HCT116 (cell line): Measurements from ENCODE around the gene UVRAG. TPM values are rescaled to one million over a fixed set of nuclear protein-coding genes. Genes with fewer than 3 reads are reported as not detected.

ENCODE experiments used
- ATAC-seq: fragments of 200-7000 bp; cut with Tn5 transposase; 2 replicates; pipeline ENCODE4 v1.9.1; 2020; ENCODE audit warnings: mild to moderate bottlenecking, moderate library complexity
- BruUV-seq: library from RNA; stranded (reverse); fragments of 400-500 nt; replicated peaks from 2 replicates; lab custom pipeline; 2021; lab: Mats Ljungman, UMichigan
- CTCF ChIA-PET: fragments of 300-600 bp; sonication (Branson Sonifier 250); formaldehyde crosslinking; loops from one replicate; lab custom pipeline; 2021; ENCODE audit warnings: antibody characterized with exemption; lab: Charles Lee
- POLR2A ChIA-PET: fragments of 300-600, 350-600 bp; sonication (Branson Sonifier 250); formaldehyde crosslinking; loops from one replicate; lab custom pipeline; 2021; ENCODE audit warnings: antibody characterized with exemption; lab: Charles Lee
- RAD21 ChIA-PET, 2 experiments: fragments of 300-600 bp; sonication (Branson Sonifier 250); formaldehyde crosslinking; loops; one replicate each; lab custom pipeline; 2023; ENCODE audit warnings: low total read pairs in 2 of 2; ENCODE audit not compliant: uncharacterized antibody in 2 of 2, unreplicated experiment in 2 of 2, low non-redundant PET in 1 of 2; lab: Charles Lee
- DNase-seq: peaks from one replicate; pipeline ENCODE4 v3.0.0-alpha.2; 2010; ENCODE audit warnings: low read depth, low spot score
- H2AFZ ChIP-seq: fragments of 200-600 bp; shearing (Covaris generic), sonication (generic); 2 replicates; pipeline ENCODE4 v1.6.1; 2017; ENCODE audit warnings: low read depth, mixed run types, mixed read lengths, antibody characterized with exemption, low read length; ENCODE audit not compliant: poor library complexity, severe bottlenecking
- H3K27ac ChIP-seq: 2 replicates; pipeline ENCODE4 v1.5.1; 2012; ENCODE audit warnings: low read depth, low read length
- H3K27me3 ChIP-seq: fragments of 200-600 bp; sonication (generic); 2 replicates; pipeline ENCODE4 v1.6.1; 2016; ENCODE audit warnings: mixed run types, low read length, mixed read lengths; ENCODE audit not compliant: insufficient read depth
- H3K36me3 ChIP-seq, 2 experiments: fragments of 200-500 bp in 1 of 2; fragments of 200-600 bp in 1 of 2; sonication (Bioruptor generic) in 1 of 2; sonication (generic) in 1 of 2; 2 replicates each; pipeline versions ENCODE4 v1.5.1 to v1.6.1; 2014 to 2016; ENCODE audit warnings: low read length in 2 of 2, inconsistent platforms in 1 of 2, mixed read lengths in 1 of 2, mixed run types in 1 of 2; ENCODE audit not compliant: insufficient read depth in 2 of 2, control insufficient read depth in 1 of 2
- H3K4me1 ChIP-seq, 2 experiments: fragments of 200-600 bp in 1 of 2; sonication (generic) in 1 of 2; 2 replicates each; pipeline versions ENCODE4 v1.5.1 to v1.6.1; 2012 to 2017; ENCODE audit warnings: low read length in 2 of 2, inconsistent platforms in 1 of 2, mild to moderate bottlenecking in 1 of 2, mixed read lengths in 1 of 2, mixed run types in 1 of 2, moderate library complexity in 1 of 2; ENCODE audit not compliant: insufficient read depth in 2 of 2, control insufficient read depth in 1 of 2
- H3K4me2 ChIP-seq: fragments of 200-600 bp; sonication (generic); 2 replicates; pipeline ENCODE4 v1.6.1; 2017; ENCODE audit warnings: mixed run types, low read length, mixed read lengths
- H3K4me3 ChIP-seq, 2 experiments: fragments of 200-600 bp in 1 of 2; sonication (generic) in 1 of 2; replicated peaks in 1 of 2; 2 replicates each; pipeline ENCODE4 v1.5.1; 2011 to 2016; ENCODE audit warnings: low read length in 2 of 2, control low read depth in 1 of 2, low read depth in 1 of 2, mild to moderate bottlenecking in 1 of 2, mixed read lengths in 1 of 2, mixed run types in 1 of 2
- H3K79me2 ChIP-seq: fragments of 200-600 bp; sonication (generic); 2 replicates; pipeline ENCODE4 v1.6.1; 2017; ENCODE audit warnings: mild to moderate bottlenecking, mixed run types, low read length, moderate library complexity, mixed read lengths; ENCODE audit not compliant: insufficient read depth
- H3K9ac ChIP-seq: fragments of 200-600 bp; sonication (generic); 2 replicates; pipeline ENCODE4 v1.6.1; 2016; ENCODE audit warnings: low read length, mixed read lengths
- H3K9me2 ChIP-seq: fragments of 200-600 bp; sonication (generic), shearing (Covaris generic); 2 replicates; pipeline ENCODE4 v1.6.1; 2017; ENCODE audit warnings: mixed run types, mild to moderate bottlenecking, moderate library complexity; ENCODE audit not compliant: insufficient read depth
- H3K9me3 ChIP-seq, 2 experiments: fragments of 200-500 bp in 1 of 2; fragments of 200-600 bp in 1 of 2; sonication (Bioruptor generic) in 1 of 2; sonication (generic) in 1 of 2; 2 replicates each; pipeline ENCODE4 v1.6.1; 2014 to 2017; ENCODE audit warnings: low read length in 2 of 2, mixed read lengths in 2 of 2, inconsistent platforms in 1 of 2, low read depth in 1 of 2, mild to moderate bottlenecking in 1 of 2, mixed run types in 1 of 2, moderate library complexity in 1 of 2; ENCODE audit not compliant: control insufficient read depth in 1 of 2, insufficient read depth in 1 of 2
- H4K20me1 ChIP-seq: fragments of 200-600 bp; sonication (generic), shearing (Covaris generic); 2 replicates; pipeline ENCODE4 v1.6.1; 2017; ENCODE audit warnings: mixed run types, mild to moderate bottlenecking, moderate library complexity; ENCODE audit not compliant: insufficient read depth
- CBX3 ChIP-seq: IDR thresholded peaks from 2 replicates; pipeline ENCODE4 v1.6.1; 2012; ENCODE audit warnings: low read depth
- CEBPB ChIP-seq: IDR thresholded peaks from 2 replicates; pipeline ENCODE4 v1.6.1; 2012; ENCODE audit warnings: low read depth
- EGR1 ChIP-seq: IDR thresholded peaks from 2 replicates; pipeline ENCODE4 v1.6.1; 2012; ENCODE audit warnings: low read depth
- ELF1 ChIP-seq: IDR thresholded peaks from 2 replicates; pipeline ENCODE4 v1.6.1; 2012; ENCODE audit warnings: low read depth, borderline replicate concordance
- EZH2 ChIP-seq: fragments of 200-600 bp; sonication (generic); IDR thresholded peaks from 2 replicates; pipeline ENCODE4 v1.6.1; 2017; ENCODE audit warnings: antibody characterized with exemption, mixed run types
- EZH2phosphoT487 ChIP-seq: fragments of 200-600 bp; IDR thresholded peaks from 2 replicates; pipeline ENCODE4 v1.6.1; 2018; ENCODE audit warnings: antibody characterized with exemption, borderline replicate concordance
- JUND ChIP-seq: IDR thresholded peaks from 2 replicates; pipeline ENCODE4 v1.6.1; 2012
- MAX ChIP-seq: IDR thresholded peaks from 2 replicates; pipeline ENCODE4 v1.6.1; 2012
- POLR2A ChIP-seq: IDR thresholded peaks from 2 replicates; pipeline ENCODE4 v1.7.0; 2011; ENCODE audit warnings: borderline replicate concordance; ENCODE audit not compliant: insufficient read depth, insufficient read length; ENCODE audit errors: extremely low read depth
- POLR2AphosphoS5 ChIP-seq: IDR thresholded peaks from 2 replicates; pipeline ENCODE4 v1.6.1; 2011; ENCODE audit warnings: mild to moderate bottlenecking, low read depth, low read length, moderate library complexity
- RAD21 ChIP-seq: IDR thresholded peaks from 2 replicates; pipeline ENCODE4 v1.6.1; 2012; ENCODE audit warnings: low read depth, mild to moderate bottlenecking
- REST ChIP-seq: IDR thresholded peaks from 2 replicates; pipeline ENCODE4 v1.6.1; 2012; ENCODE audit warnings: low read depth
- SIN3A ChIP-seq: IDR thresholded peaks from 2 replicates; pipeline ENCODE4 v1.6.1; 2012; ENCODE audit warnings: low read depth
- SP1 ChIP-seq: IDR thresholded peaks from 2 replicates; pipeline ENCODE4 v1.6.1; 2012; ENCODE audit warnings: low read depth
- SRF ChIP-seq: IDR thresholded peaks from 2 replicates; pipeline ENCODE4 v1.6.1; 2012; ENCODE audit warnings: low read depth
- TCF7L2 ChIP-seq: IDR thresholded peaks from 2 replicates; pipeline ENCODE4 v1.7.0; 2011; ENCODE audit warnings: borderline replicate concordance, inconsistent platforms; ENCODE audit not compliant: insufficient read depth, insufficient read length; ENCODE audit errors: extremely low read depth
- YY1 ChIP-seq: IDR thresholded peaks from 2 replicates; pipeline ENCODE4 v1.6.1; 2011; ENCODE audit warnings: low read length, low read depth, moderate library complexity, mild to moderate bottlenecking; ENCODE audit not compliant: insufficient replicate concordance; ENCODE audit errors: extremely low read depth
- ZBTB33 ChIP-seq: IDR thresholded peaks from 2 replicates; pipeline ENCODE4 v1.6.1; 2011; ENCODE audit warnings: mild to moderate bottlenecking, low read length, moderate library complexity; ENCODE audit not compliant: insufficient replicate concordance; ENCODE audit errors: extremely low read depth
- ZFX ChIP-seq: fragments of 450-650 bp; IDR thresholded peaks from 2 replicates; pipeline ENCODE4 v1.6.1; 2017
- intact Hi-C: fragments of 100-400 bp; cut with micrococcal nuclease; formaldehyde crosslinking; loops from 2 replicates; pipeline ENCODE4 v1.10.0; 2022
- total RNA-seq: library from RNA; stranded (reverse); gene quantifications from one replicate; pipeline ENCODE4 v1.2.1, GENCODE V29; 2021; ENCODE audit not compliant: unreplicated experiment

Gene UVRAG
- total RNA-seq, 1 experiment from 2014 or later = 12.3 TPM

GRCh38 chr11:75878933-75879332 lies 63.9 kb downstream of the UVRAG start:
- no peak overlapping the region for H3K27ac ChIP-seq
- ChIA-PET RAD21 (no interaction called here), POLR2A (no interaction called here), CTCF (interaction anchor here (1.0 to 1.2 kb wide), 2 partner anchors 11 to 12 kb away, joined by 3 read pairs; no protein-coding TSS in a partner anchor)
- H2AFZ ChIP-seq = no peak overlapping the region
- intact Hi-C loops = no loop called here
- BruUV-seq = no TSS peak
- H3K4me2 ChIP-seq = no peak overlapping the region
- no peak overlapping the region for H3K4me3 ChIP-seq
- no peak for DNase-seq
- no peaks in the 10 kb centered on the region for H4K20me1 ChIP-seq
- H3K9me2 ChIP-seq = no peaks in the 10 kb centered on the region
- H3K36me3 ChIP-seq = no peaks in the 10 kb centered on the region
- TF ChIP-seq EZH2phosphoT487 = no peak
- no peak for TF ChIP-seq SP1
- TF ChIP-seq ZFX = no peak
- TF ChIP-seq JUND = no peak
- no peak for TF ChIP-seq YY1
- TF ChIP-seq EZH2 = no peak
- no peak for TF ChIP-seq ZBTB33
- TF ChIP-seq POLR2A = no peak
- no peak for TF ChIP-seq TCF7L2
- no peak for TF ChIP-seq SIN3A
- no peak for TF ChIP-seq ELF1
- TF ChIP-seq MAX = no peak
- TF ChIP-seq CBX3 = no peak
- no peak for TF ChIP-seq RAD21
- TF ChIP-seq EGR1 = no peak
- no peak for TF ChIP-seq CEBPB
- TF ChIP-seq REST = no peak
- TF ChIP-seq SRF = no peak
- no peak for TF ChIP-seq POLR2AphosphoS5
- H3K27me3 ChIP-seq = no peaks in the 10 kb centered on the region
- no peaks in the 10 kb centered on the region for H3K4me1 ChIP-seq
- no peak for ATAC-seq
- H3K9ac ChIP-seq = no peak overlapping the region
- no peaks in the 10 kb centered on the region for H3K9me3 ChIP-seq
- no peaks in the 10 kb centered on the region; the same call in 1 of the 2 replicates for H3K79me2 ChIP-seq
